Rectal smooth muscle tissue (tissue), 1 donor: ENCODE measurements around the gene MAP3K3.
A peak's percentile ranks its signal among the peaks of the same experiment; 100 is the strongest.

ENCODE experiments used
- H3K27ac ChIP-seq: one replicate; pipeline ENCODE4 v1.7.0; 2013; ENCODE audit warnings: low read depth, low read length, inconsistent platforms
- H3K27me3 ChIP-seq: one replicate; pipeline ENCODE4 v1.7.0; 2013; ENCODE audit warnings: low read length; ENCODE audit not compliant: control insufficient read depth, insufficient read depth
- H3K36me3 ChIP-seq: one replicate; pipeline ENCODE4 v1.7.0; 2013; ENCODE audit warnings: low read length; ENCODE audit not compliant: control insufficient read depth, insufficient read depth
- H3K4me1 ChIP-seq: one replicate; pipeline ENCODE4 v1.7.0; 2013; ENCODE audit warnings: low read length; ENCODE audit not compliant: control insufficient read depth, insufficient read depth
- H3K4me3 ChIP-seq: one replicate; pipeline ENCODE4 v1.7.0; 2013; ENCODE audit warnings: low read length
- H3K9ac ChIP-seq: one replicate; pipeline ENCODE4 v1.7.0; 2013; ENCODE audit warnings: low read length

MAP3K3 gene

GRCh38 chr17:63645775-63646487 lies 23.7 kb downstream of the MAP3K3 start:
- Histone ChIP-seq H3K4me3 (no peak overlapping the region), H3K9ac (no peak overlapping the region), H3K36me3 (peaks cover 9% of the 10 kb centered on the region), H3K27me3 (no peaks in the 10 kb centered on the region), H3K27ac (no peak overlapping the region), H3K4me1 (no peaks in the 10 kb centered on the region)

GRCh38 chr17:63646488-63646806 lies 24.2 kb downstream of the MAP3K3 start:
- no peaks in the 10 kb centered on the region for H3K4me1 ChIP-seq
- peaks cover 9% of the 10 kb centered on the region for H3K36me3 ChIP-seq
- H3K4me3 ChIP-seq, result no peak overlapping the region
- H3K9ac ChIP-seq, result no peak overlapping the region
- no peaks in the 10 kb centered on the region for H3K27me3 ChIP-seq
- H3K27ac ChIP-seq, result no peak overlapping the region

DNA sequence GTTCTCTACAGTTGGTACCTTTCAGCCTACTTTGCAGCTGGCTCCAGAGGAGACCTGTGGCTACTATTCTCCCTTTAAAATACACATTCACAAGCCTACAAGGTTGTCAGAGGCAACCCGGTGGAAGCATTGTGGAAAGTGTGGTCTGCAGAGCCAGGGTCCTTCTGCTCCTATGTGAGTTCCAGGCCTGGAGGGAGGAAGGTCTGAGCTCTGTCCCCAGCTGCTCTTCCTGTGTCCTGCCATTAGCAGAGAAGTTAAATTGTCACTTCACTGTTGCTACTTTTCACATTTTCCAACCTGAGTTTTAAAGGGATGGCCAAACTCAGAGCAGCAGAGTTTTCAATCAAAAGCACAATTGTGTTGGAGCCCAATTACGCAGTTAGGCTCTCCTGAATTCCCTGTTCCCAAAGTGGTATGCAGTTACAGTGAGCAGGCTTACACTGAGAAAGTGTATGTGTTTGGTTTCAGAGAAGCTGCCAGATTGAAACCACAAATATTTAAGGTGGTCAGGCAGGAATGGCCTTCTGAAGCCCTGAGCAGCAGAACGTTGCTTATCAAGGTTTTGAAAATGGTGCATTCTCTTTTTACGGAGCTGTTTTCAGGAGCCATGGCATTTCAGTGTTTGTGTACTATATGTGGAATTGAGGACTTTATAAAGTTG lies 25.0 kb downstream of the MAP3K3 start:
- Histone ChIP-seq H3K4me3 (no peak overlapping the region), H3K4me1 (peaks cover under 1% of the 10 kb centered on the region), H3K9ac (no peak overlapping the region), H3K27ac (no peak overlapping the region), H3K36me3 (peaks cover 9% of the 10 kb centered on the region), H3K27me3 (no peaks in the 10 kb centered on the region)

GRCh38 chr17:63647936-63648335 lies 25.7 kb downstream of the MAP3K3 start:
- H3K4me3 ChIP-seq, result no peak overlapping the region
- H3K27ac ChIP-seq, result no peak overlapping the region
- no peaks in the 10 kb centered on the region for H3K27me3 ChIP-seq
- peaks cover 7% of the 10 kb centered on the region for H3K4me1 ChIP-seq
- no peak overlapping the region for H3K9ac ChIP-seq
- peaks cover 9% of the 10 kb centered on the region for H3K36me3 ChIP-seq

GRCh38 chr17:63649813-63650212 lies 27.6 kb downstream of the MAP3K3 start:
- Histone ChIP-seq H3K36me3 (peaks cover 9% of the 10 kb centered on the region), H3K4me3 (no peak overlapping the region), H3K27me3 (no peaks in the 10 kb centered on the region), H3K9ac (no peak overlapping the region), H3K27ac (no peak overlapping the region), H3K4me1 (peaks cover 9% of the 10 kb centered on the region)

- H3K27ac ChIP-seq, result no peak overlapping the region
- peaks cover 9% of the 10 kb centered on the region for H3K4me1 ChIP-seq
- H3K4me3 ChIP-seq, result no peak overlapping the region
- H3K36me3 ChIP-seq, result no peaks in the 10 kb centered on the region
- H3K27me3 ChIP-seq, result no peaks in the 10 kb centered on the region
- H3K9ac ChIP-seq, result no peak overlapping the region
Measured at GRCh38 chr17:63652106-63652505, 29.9 kb downstream of the MAP3K3 start.

DNA sequence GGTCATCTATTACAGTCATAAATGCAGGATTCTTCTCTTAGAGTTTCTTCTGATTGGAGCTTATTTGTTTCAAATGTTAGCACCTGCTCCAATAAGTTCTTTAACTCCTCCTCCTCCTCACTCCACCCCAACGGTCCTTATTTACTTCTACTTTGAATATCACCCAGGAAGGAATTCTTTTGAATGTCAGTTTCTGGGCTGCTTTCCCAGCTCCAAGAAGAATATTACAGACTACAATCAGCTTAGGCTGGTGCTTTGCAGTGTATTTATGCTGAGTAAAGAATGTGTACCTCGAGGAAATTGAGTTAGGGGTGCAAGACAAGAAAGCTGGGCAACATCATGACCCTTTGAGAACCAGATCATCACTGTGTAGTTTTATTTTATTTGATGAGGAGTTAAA lies 30.8 kb downstream of the MAP3K3 start:
- no peak overlapping the region for H3K4me3 ChIP-seq
- H3K27me3 ChIP-seq, result no peaks in the 10 kb centered on the region
- peaks cover 9% of the 10 kb centered on the region for H3K4me1 ChIP-seq
- no peak overlapping the region for H3K9ac ChIP-seq
- no peak overlapping the region for H3K27ac ChIP-seq
- H3K36me3 ChIP-seq, result no peaks in the 10 kb centered on the region

DNA sequence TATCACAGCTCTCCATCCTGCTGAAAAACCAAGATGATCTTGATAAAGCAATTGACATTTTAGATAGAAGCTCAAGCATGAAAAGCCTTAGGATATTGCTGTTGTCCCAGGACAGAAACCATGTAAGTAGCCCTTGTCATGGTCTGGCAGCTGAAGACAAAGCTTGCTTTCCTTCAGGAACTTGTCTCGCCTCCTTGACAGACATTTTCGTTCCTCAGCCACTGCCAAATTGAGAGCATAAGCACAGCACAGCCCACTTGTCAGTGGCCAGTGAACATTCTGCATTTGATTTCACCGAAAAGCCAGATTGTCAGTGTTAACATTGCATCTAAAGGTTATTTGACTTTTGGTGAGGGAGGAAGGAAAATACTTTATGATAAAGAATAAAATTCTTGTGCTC lies 35.6 kb downstream of the MAP3K3 start:
- no peaks in the 10 kb centered on the region for H3K27me3 ChIP-seq
- H3K4me1 ChIP-seq, result peaks cover 3% of the 10 kb centered on the region
- no peak overlapping the region for H3K27ac ChIP-seq
- H3K36me3 ChIP-seq, result peaks cover 4% of the 10 kb centered on the region
- no peak overlapping the region for H3K4me3 ChIP-seq
- no peak overlapping the region for H3K9ac ChIP-seq

- no peak overlapping the region for H3K27ac ChIP-seq
- no peaks in the 10 kb centered on the region for H3K27me3 ChIP-seq
- H3K4me1 ChIP-seq, result no peaks in the 10 kb centered on the region
- no peak overlapping the region for H3K4me3 ChIP-seq
- H3K9ac ChIP-seq, result no peak overlapping the region
- H3K36me3 ChIP-seq, result peaks cover 4% of the 10 kb centered on the region
Measured at GRCh38 chr17:63658366-63658765, 36.1 kb downstream of the MAP3K3 start.

DNA sequence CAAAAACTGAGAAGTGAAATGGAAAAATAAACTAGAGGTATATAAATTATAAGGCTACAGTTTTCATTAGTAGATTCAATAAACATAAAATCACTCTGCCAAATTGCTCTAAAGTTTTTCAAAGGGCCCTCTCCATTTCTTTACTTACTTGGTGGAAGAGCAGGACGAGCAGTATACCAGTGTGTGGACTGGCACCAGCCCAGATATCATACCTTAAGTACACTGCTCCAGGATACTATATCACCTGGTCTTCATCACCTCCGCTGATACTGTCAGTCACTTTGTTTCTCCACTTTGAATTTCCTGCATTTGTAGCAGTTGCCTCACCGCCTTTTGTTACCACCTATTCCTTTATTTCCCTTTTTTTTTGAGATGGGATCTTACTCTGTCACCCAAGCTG lies 37.6 kb downstream of the MAP3K3 start:
- Histone ChIP-seq H3K27me3 (no peaks in the 10 kb centered on the region), H3K36me3 (peaks cover 6% of the 10 kb centered on the region), H3K4me1 (no peaks in the 10 kb centered on the region), H3K9ac (no peak overlapping the region), H3K4me3 (no peak overlapping the region), H3K27ac (no peak overlapping the region)

DNA sequence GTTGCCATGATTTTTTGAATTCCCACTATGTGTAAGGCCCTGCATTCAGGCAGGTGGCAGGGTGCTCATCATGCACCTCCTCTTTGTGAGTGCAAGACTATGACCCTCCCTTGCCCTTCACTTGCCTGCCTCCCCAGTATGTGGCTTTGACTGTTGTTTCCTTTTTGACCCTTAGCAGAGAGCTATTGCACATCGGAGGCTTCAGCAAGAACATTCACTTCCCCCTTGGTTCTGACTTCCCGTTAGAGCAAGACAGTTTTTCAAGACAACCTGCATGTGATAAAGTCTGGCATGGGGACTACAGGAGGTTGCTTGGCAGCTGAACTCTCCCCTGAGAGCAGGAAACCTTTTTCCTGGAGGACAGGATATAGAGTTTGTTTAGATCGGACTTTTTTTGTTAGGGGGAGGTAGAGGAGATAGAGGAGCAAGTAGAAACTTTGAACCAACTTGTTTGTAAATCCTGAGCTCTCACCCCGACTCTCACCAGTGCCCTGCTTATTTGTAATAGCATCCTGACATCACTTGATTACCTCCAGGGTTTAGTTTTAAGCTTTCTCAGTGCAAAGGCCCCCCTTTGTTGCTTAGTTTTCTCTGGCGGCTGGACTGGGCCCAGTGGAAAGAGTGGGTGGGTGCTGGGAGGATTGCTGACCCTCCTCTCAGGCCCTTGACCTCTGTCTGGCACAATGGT lies 43.5 kb downstream of the MAP3K3 start:
- Histone ChIP-seq H3K4me1 (no peaks in the 10 kb centered on the region), H3K4me3 (no peak overlapping the region), H3K36me3 (peaks cover 8% of the 10 kb centered on the region), H3K27ac (no peak overlapping the region), H3K27me3 (no peaks in the 10 kb centered on the region), H3K9ac (no peak overlapping the region)

- Histone ChIP-seq H3K36me3 (peaks cover 2% of the 10 kb centered on the region), H3K27ac (no peak overlapping the region)
Measured at GRCh38 chr17:63672856-63673255, 50.6 kb downstream of the MAP3K3 start.

GRCh38 chr17:63675231-63675606 lies 53.0 kb downstream of the MAP3K3 start:
- no peak overlapping the region for H3K4me3 ChIP-seq
- H3K36me3 ChIP-seq, result no peaks in the 10 kb centered on the region
- H3K27ac ChIP-seq, result peak overlapping the region; percentile 57
- H3K27me3 ChIP-seq, result no peaks in the 10 kb centered on the region
- no peak overlapping the region for H3K9ac ChIP-seq
- peaks cover 10% of the 10 kb centered on the region for H3K4me1 ChIP-seq

More at GRCh38 chr17:63672856-63673255, 50.6 kb downstream of the MAP3K3 start:
- Histone ChIP-seq H3K9ac (no peak overlapping the region), H3K4me3 (no peak overlapping the region), H3K4me1 (peaks cover 10% of the 10 kb centered on the region), H3K27me3 (no peaks in the 10 kb centered on the region)
